ENCODE measurements around the gene SLC36A3.
"Not testable (repeated sequence)": the region's sequence is repeated elsewhere in the genome, so short reads cannot be mapped to it uniquely, and the experiment has no call there.

Gene SLC36A3

DNA sequence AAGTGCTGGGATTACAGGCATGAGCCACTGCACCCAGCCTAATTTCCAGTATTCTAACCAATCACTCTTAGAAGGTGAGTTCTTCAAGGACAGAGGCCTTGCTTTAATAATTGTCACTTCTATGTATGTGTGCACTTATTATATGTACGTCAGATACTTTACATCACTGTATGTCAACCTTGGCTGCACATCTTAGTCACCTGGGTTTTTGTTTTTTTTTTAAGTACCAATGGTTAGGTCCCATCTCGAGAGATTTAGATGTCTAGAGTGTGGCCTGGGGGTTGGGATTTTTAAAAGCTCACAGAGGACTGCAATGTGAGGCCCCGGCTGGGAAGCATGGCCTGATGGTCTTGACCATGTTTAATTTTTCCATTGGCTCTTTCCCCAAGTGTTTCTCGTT is 60.4 kb downstream of the SLC36A3 start:
- TF ChIP-seq, protein P1, sequence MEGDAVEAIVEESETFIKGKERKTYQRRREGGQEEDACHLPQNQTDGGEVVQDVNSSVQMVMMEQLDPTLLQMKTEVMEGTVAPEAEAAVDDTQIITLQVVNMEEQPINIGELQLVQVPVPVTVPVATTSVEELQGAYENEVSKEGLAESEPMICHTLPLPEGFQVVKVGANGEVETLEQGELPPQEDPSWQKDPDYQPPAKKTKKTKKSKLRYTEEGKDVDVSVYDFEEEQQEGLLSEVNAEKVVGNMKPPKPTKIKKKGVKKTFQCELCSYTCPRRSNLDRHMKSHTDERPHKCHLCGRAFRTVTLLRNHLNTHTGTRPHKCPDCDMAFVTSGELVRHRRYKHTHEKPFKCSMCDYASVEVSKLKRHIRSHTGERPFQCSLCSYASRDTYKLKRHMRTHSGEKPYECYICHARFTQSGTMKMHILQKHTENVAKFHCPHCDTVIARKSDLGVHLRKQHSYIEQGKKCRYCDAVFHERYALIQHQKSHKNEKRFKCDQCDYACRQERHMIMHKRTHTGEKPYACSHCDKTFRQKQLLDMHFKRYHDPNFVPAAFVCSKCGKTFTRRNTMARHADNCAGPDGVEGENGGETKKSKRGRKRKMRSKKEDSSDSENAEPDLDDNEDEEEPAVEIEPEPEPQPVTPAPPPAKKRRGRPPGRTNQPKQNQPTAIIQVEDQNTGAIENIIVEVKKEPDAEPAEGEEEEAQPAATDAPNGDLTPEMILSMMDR (IDR thresholded peaks at IDR 0.05; ENCODE audit: low read depth, low read length) = no peak
- no peak overlapping the region for H3K4me3 ChIP-seq (ENCODE audit: low read depth, low read length)
- no peak overlapping the region for H3K27ac ChIP-seq
- H3K9me3 ChIP-seq (ENCODE audit: severe bottlenecking) = no peaks in the 10 kb centered on the region
- no peaks in the 10 kb centered on the region for H3K27me3 ChIP-seq (ENCODE audit: insufficient read depth, low read depth, severe bottlenecking)
- no peaks in the 10 kb centered on the region for H3K36me3 ChIP-seq
- no peak for DNase-seq

DNA sequence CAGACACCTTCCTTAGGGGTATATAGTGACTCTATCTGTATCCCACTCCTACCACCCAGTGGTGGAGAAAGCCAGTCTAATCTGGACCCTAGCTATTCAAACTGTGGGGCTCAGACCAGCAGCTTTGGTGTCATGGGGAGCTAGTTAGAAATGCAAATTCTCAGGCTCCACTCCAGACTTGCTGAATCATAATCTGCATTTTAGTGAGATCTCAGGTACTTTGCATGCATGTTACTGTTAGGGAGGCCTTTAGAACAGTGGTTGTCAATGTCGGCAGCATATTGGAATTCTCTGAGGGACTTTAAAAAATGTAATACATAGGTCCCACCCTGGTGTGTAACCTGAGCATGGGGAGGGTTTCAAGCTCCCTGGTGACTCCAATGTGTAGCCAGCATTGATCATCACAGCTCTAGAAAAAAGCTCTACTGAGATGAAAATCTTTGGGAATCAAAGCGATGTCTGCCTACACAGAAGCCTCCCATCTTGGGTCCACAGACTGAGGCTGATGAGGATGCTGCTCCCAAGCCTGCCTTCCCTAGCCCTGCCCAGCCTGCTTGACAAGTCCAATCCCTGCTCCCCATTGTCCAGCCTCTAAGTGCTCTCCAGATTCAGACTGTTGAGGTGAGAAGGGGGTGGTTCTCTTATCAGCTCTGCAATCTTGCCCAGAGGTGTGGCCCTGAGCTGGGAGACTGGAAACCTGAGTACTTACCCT is 62.5 kb downstream of the SLC36A3 start:
- Histone ChIP-seq H3K9me3 (ENCODE audit: severe bottlenecking) (no peaks in the 10 kb centered on the region), H3K36me3 (no peaks in the 10 kb centered on the region), H3K27ac (no peak overlapping the region), H3K27me3 (ENCODE audit: insufficient read depth, low read depth, severe bottlenecking) (no peaks in the 10 kb centered on the region), H3K4me3 (ENCODE audit: low read depth, low read length) (no peak overlapping the region)
- TF ChIP-seq, protein P1 (IDR thresholded peaks at IDR 0.05; ENCODE audit: low read depth, low read length) = no peak
- DNase-seq = no peak

DNA sequence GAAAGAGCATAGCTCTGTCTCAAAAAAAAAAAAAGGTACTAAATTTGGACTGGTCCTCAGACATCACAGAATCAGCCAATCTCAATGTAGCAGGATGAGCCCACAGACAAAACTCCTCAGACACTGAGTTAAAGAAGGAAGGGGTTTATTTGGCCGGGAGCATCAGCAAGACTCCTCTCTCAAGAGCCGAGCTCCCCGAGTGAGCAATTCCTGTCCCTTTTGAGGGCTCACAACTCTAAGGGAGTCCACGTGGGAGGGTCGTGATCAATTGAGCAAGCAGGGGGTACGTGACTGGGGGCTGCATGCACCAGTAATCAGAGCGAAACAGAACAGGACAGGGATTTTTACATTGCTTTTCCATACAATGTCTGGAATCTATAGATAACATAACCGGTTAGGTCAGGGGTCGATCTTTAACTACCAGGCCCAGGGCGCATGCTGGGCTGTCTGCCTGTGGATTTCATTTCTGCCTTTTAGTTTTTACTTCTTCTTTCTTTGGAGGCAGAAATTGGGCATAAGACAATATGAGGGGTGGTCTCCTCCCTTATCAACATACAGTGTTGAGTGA is 63.2 kb downstream of the SLC36A3 start:
- not testable (repeated sequence) for H3K9me3 ChIP-seq (ENCODE audit: severe bottlenecking); H3K4me3 ChIP-seq (ENCODE audit: low read depth, low read length); DNase-seq; H3K27me3 ChIP-seq (ENCODE audit: insufficient read depth, low read depth, severe bottlenecking); H3K27ac ChIP-seq; H3K36me3 ChIP-seq

DNA sequence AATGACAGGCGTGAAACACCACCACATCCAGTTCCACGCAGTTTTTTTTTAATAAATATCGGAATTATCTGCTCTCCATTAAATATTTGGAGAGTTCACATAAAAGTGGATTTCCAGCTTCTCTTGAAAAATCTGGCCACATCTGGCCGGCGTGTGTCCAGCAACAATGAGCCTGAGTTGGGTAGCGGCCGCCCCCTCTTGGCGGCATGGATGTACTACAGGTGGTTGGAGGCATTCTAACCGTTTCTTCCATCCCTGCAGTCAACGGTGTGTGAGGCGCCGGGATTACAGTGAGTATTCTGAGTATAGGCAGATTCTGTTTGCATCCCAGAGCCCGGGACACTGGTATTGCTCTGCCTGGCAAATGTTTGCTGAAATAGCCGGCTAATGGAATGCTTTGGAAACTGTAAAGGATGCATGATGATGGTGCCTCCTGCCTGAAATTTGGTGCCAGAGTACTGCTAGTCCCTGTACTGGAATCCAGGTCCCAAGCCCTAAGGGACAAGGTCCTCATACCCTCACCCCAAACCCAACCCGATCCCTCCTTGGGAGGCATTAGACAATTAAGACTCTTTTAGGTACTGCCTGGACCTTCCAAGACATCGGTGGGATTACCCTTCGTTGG is 64.2 kb downstream of the SLC36A3 start:
- Histone ChIP-seq H3K27ac (no peak overlapping the region), H3K36me3 (no peaks in the 10 kb centered on the region), H3K27me3 (ENCODE audit: insufficient read depth, low read depth, severe bottlenecking) (no peaks in the 10 kb centered on the region), H3K9me3 (ENCODE audit: severe bottlenecking) (no peaks in the 10 kb centered on the region), H3K4me3 (ENCODE audit: low read depth, low read length) (no peak overlapping the region)
- DNase-seq = peak; percentile 28
- TF ChIP-seq, protein P1 (IDR thresholded peaks at IDR 0.05; ENCODE audit: low read depth, low read length) = peak; percentile 69

DNA sequence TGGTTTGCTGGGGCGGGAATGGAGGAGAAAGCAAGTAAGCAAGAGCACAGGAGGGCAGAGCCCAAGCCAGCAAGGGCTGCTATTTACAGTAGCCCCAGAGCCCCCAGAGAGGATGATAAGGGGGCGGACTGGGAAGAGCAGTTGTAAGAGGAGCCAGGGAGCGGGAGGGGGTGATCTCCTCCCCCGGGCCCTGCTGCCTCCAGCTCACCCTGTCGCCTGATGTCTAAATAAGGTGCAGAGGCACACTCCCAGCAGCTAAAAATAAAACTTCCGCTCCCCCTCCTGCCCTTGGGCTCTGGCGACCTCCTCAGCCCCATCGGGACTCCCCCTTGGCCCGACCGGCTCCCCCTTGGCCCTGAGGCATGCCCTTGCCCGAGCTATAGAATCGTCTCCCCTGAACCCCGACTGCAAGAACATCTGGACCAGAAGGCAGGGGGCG is 65.2 kb downstream of the SLC36A3 start:
- TF ChIP-seq, protein P1 (IDR thresholded peaks at IDR 0.05; ENCODE audit: low read depth, low read length) = no peak
- Histone ChIP-seq H3K9me3 (ENCODE audit: severe bottlenecking) (no peaks in the 10 kb centered on the region), H3K27me3 (ENCODE audit: insufficient read depth, low read depth, severe bottlenecking) (no peaks in the 10 kb centered on the region), H3K36me3 (no peaks in the 10 kb centered on the region), H3K4me3 (ENCODE audit: low read depth, low read length) (no peak overlapping the region), H3K27ac (no peak overlapping the region)
- no peak for DNase-seq

DNA sequence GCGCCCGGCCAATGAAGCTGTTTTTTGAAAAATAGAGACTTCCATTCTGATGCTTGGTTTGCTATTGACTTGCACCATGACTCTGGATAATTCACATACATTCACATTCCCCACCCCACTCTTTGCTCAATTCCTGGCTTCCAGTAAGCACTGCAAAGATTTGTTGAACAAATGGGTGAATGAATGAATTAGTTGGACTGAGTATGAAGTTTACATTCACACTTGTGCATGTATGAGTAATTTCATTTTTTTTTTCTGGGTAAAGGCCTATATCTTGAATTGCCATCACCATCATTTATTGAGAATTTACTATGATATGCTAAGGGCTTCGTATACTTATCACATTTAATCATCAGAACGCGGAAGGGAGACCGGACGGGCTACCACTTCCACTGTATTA is 65.9 kb downstream of the SLC36A3 start:
- TF ChIP-seq, protein P1 (IDR thresholded peaks at IDR 0.05; ENCODE audit: low read depth, low read length) = no peak
- Histone ChIP-seq H3K4me3 (ENCODE audit: low read depth, low read length) (no peak overlapping the region), H3K27me3 (ENCODE audit: insufficient read depth, low read depth, severe bottlenecking) (no peaks in the 10 kb centered on the region), H3K27ac (no peak overlapping the region), H3K9me3 (ENCODE audit: severe bottlenecking) (no peaks in the 10 kb centered on the region), H3K36me3 (no peaks in the 10 kb centered on the region)
- no peak for DNase-seq
